ENCODE results near the gene LYST.

The LYST gene

GRCh38 chr1:235855811-235856429 is 10.8 kb downstream of the LYST start:
- Histone ChIP-seq H3K36me3 (ENCODE audit: insufficient read depth, low read length) (no peaks in the 10 kb centered on the region), H3F3A (ENCODE audit: low read depth) (no peaks in the 10 kb centered on the region; the same call in 1 of the 2 replicates), H3K4me2 (ENCODE audit: low read depth, low read length, poor library complexity, severe bottlenecking) (no peak overlapping the region), H3K27me3 (ENCODE audit: insufficient read depth, low read length, poor library complexity, severe bottlenecking) (no peaks in the 10 kb centered on the region), H3K4me3 (ENCODE audit: low read length, poor library complexity, severe bottlenecking) (no peak overlapping the region), H3K9ac (ENCODE audit: low read depth, low read length, poor library complexity, severe bottlenecking) (no peak overlapping the region), H3K79me2 (ENCODE audit: insufficient read depth, low read length) (no peaks in the 10 kb centered on the region), H4K20me1 (ENCODE audit: insufficient read depth, low read length, poor library complexity, severe bottlenecking) (no peaks in the 10 kb centered on the region), H3K9me2 (replicated peaks; ENCODE audit: low read depth, low read length) (no peaks in the 10 kb centered on the region), H2AFZ (ENCODE audit: low read length) (no peak overlapping the region), H3K9me3 (ENCODE audit: insufficient read depth, low read depth, low read length) (no peaks in the 10 kb centered on the region), H3K4me1 (ENCODE audit: insufficient read depth, low read length, poor library complexity, severe bottlenecking) (peaks cover 6% of the 10 kb centered on the region)
- TF ChIP-seq EZH2phosphoT487 (IDR thresholded peaks at IDR 0.05; ENCODE audit: borderline replicate concordance): no peak
- TF ChIP-seq, protein P1, sequence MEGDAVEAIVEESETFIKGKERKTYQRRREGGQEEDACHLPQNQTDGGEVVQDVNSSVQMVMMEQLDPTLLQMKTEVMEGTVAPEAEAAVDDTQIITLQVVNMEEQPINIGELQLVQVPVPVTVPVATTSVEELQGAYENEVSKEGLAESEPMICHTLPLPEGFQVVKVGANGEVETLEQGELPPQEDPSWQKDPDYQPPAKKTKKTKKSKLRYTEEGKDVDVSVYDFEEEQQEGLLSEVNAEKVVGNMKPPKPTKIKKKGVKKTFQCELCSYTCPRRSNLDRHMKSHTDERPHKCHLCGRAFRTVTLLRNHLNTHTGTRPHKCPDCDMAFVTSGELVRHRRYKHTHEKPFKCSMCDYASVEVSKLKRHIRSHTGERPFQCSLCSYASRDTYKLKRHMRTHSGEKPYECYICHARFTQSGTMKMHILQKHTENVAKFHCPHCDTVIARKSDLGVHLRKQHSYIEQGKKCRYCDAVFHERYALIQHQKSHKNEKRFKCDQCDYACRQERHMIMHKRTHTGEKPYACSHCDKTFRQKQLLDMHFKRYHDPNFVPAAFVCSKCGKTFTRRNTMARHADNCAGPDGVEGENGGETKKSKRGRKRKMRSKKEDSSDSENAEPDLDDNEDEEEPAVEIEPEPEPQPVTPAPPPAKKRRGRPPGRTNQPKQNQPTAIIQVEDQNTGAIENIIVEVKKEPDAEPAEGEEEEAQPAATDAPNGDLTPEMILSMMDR (conservative IDR thresholded peaks at IDR 0.05; ENCODE audit: low read length): no peak

GRCh38 chr1:235854347-235854746 is 12.4 kb downstream of the LYST start:
- H2AFZ ChIP-seq (ENCODE audit: low read length): no peak overlapping the region
- TF ChIP-seq, protein P1 (conservative IDR thresholded peaks at IDR 0.05; ENCODE audit: low read length): no peak
- no peak for TF ChIP-seq EZH2phosphoT487 (IDR thresholded peaks at IDR 0.05; ENCODE audit: borderline replicate concordance)
- no peaks in the 10 kb centered on the region for H3K79me2 ChIP-seq (ENCODE audit: insufficient read depth, low read length)
- no peaks in the 10 kb centered on the region for H3K9me2 ChIP-seq (replicated peaks; ENCODE audit: low read depth, low read length)
- H3K27me3 ChIP-seq (ENCODE audit: insufficient read depth, low read length, poor library complexity, severe bottlenecking): no peaks in the 10 kb centered on the region
- H3K9ac ChIP-seq (ENCODE audit: low read depth, low read length, poor library complexity, severe bottlenecking): no peak overlapping the region
- H3K9me3 ChIP-seq (ENCODE audit: insufficient read depth, low read depth, low read length): no peaks in the 10 kb centered on the region
- H3K4me1 ChIP-seq (ENCODE audit: insufficient read depth, low read length, poor library complexity, severe bottlenecking): peaks cover 6% of the 10 kb centered on the region
- no peak overlapping the region for H3K4me3 ChIP-seq (ENCODE audit: low read length, poor library complexity, severe bottlenecking)
- H4K20me1 ChIP-seq (ENCODE audit: insufficient read depth, low read length, poor library complexity, severe bottlenecking): no peaks in the 10 kb centered on the region
- no peaks in the 10 kb centered on the region for H3F3A ChIP-seq (ENCODE audit: low read depth)
- H3K4me2 ChIP-seq (ENCODE audit: low read depth, low read length, poor library complexity, severe bottlenecking): no peak overlapping the region
- H3K36me3 ChIP-seq (ENCODE audit: insufficient read depth, low read length): no peaks in the 10 kb centered on the region

- Histone ChIP-seq H2AFZ (ENCODE audit: low read length) (no peak overlapping the region), H3K79me2 (ENCODE audit: insufficient read depth, low read length) (no peaks in the 10 kb centered on the region), H3K9me3 (ENCODE audit: insufficient read depth, low read depth, low read length) (no peaks in the 10 kb centered on the region), H3K9me2 (replicated peaks; ENCODE audit: low read depth, low read length) (no peaks in the 10 kb centered on the region), H3K4me2 (ENCODE audit: low read depth, low read length, poor library complexity, severe bottlenecking) (no peak overlapping the region), H3K36me3 (ENCODE audit: insufficient read depth, low read length) (no peaks in the 10 kb centered on the region), H3K4me3 (ENCODE audit: low read length, poor library complexity, severe bottlenecking) (no peak overlapping the region), H3K9ac (ENCODE audit: low read depth, low read length, poor library complexity, severe bottlenecking) (no peak overlapping the region), H4K20me1 (ENCODE audit: insufficient read depth, low read length, poor library complexity, severe bottlenecking) (no peaks in the 10 kb centered on the region), H3K27me3 (ENCODE audit: insufficient read depth, low read length, poor library complexity, severe bottlenecking) (no peaks in the 10 kb centered on the region), H3K4me1 (ENCODE audit: insufficient read depth, low read length, poor library complexity, severe bottlenecking) (peaks cover 3% of the 10 kb centered on the region), H3F3A (ENCODE audit: low read depth) (no peaks in the 10 kb centered on the region)
- TF ChIP-seq EZH2phosphoT487 (IDR thresholded peaks at IDR 0.05; ENCODE audit: borderline replicate concordance): no peak
- TF ChIP-seq, protein P1 (conservative IDR thresholded peaks at IDR 0.05; ENCODE audit: low read length): no peak
These were observed 13.1 kb downstream of the LYST start for GRCh38 chr1:235853653-235854052.
